Measurements from ENCODE around the gene CD38.
A peak's percentile ranks its signal among the peaks of the same experiment; 100 is the strongest.

CD38 gene

DNA sequence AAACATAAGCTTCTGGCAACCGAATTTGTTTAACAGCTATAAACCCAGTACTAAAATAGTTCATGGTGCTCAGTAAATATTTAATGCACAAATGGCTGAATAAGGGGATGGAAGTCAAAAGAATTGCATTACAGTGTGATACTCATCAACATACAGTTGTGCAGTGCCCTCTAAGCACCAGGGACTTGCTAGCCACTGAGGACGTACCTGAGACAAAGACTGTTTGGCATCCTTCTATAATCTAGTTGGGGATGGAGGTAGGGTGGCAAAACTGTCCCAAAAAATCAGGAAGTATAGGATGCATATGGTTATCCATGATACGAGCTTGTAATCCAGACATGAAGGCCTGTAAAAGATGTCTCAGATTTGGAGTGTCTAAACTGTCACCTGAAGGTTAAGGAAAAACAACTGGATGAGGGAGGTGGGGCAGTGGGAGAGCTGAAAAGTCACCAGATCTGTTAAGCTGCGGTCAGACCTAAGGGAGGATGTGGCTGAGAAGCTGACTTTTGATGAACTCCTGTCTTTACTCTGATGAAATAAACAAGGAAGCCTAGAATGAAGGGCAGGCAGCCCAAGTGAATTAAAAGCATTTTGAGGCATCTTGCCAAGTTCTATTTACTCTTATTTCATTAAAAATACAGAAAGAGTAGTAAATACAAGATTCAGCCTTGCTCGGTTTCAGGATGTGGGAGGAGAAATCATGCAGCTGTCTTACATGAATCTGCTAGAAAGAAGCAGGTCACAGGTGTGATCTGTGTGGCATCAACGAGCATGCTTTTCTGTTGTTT is 12.0 kb upstream of the CD38 start:
- Histone ChIP-seq H3K4me1 (ENCODE audit: insufficient read depth, low read length) (no peaks in the 10 kb centered on the region), H3K36me3 (ENCODE audit: insufficient read depth, low read length) (no peaks in the 10 kb centered on the region), H3K4me3 (ENCODE audit: low read depth in 1 of 2, low read length in 2 of 2) (no peak overlapping the region), H3K27me3 (ENCODE audit: control insufficient read depth in 1 of 2, insufficient read depth in 2 of 2, low read length in 2 of 2) (no peaks in the 10 kb centered on the region), H3K9me3 (ENCODE audit: low read length) (no peaks in the 10 kb centered on the region), H3K27ac (ENCODE audit: low read depth, low read length) (no peak overlapping the region), H3K9ac (ENCODE audit: low read length) (no peak overlapping the region)

DNA sequence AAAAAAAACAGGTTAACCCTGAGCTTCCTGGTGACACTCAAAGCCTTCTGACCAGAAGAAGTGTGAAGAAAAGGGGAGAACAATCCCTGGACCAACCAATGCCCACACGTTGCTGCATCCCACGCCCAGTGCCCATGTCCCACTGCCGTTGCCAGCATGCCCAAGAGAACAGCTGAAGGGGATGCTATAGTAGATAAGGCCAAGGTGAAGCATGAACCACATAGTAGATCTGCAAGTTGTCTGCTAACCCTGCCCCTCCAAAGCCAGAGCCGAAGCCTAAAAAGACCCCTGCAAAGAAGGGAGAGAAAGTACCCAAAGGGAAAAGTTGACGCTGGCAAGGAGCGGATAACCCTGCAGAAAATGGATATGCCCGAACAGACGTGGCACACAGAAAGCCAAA is 11.3 kb upstream of the CD38 start:
- Histone ChIP-seq H3K27ac (ENCODE audit: low read depth, low read length) (no peak overlapping the region), H3K9ac (ENCODE audit: low read length) (no peak overlapping the region), H3K4me3 (ENCODE audit: low read depth in 1 of 2, low read length in 2 of 2) (no peak overlapping the region), H3K4me1 (ENCODE audit: insufficient read depth, low read length) (no peaks in the 10 kb centered on the region), H3K27me3 (ENCODE audit: control insufficient read depth in 1 of 2, insufficient read depth in 2 of 2, low read length in 2 of 2) (no peaks in the 10 kb centered on the region), H3K9me3 (ENCODE audit: low read length) (no peaks in the 10 kb centered on the region), H3K36me3 (ENCODE audit: insufficient read depth, low read length) (no peaks in the 10 kb centered on the region)

DNA sequence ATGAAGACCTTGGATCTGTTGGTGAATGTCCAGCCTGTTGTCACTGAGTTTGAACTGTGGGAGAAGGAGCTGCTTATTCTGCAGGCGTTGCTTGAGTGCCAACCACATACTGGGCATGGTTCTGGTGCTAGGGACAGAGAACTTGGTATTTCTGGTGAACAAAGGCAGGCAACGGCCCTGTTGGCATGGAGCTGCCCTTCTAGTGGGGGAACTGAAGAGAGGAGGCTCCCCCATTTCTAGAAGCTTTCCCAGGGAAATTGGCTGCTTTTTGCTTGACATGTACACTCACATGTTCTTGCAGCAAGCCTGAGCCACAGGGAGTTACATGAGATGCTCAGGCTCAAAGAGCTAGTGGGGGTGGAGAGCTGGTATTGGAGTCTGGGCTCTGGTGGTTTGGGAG is 8.9 kb upstream of the CD38 start:
- no peaks in the 10 kb centered on the region for H3K9me3 ChIP-seq (ENCODE audit: low read length)
- H3K4me1 ChIP-seq (ENCODE audit: insufficient read depth, low read length), result no peaks in the 10 kb centered on the region

DNA sequence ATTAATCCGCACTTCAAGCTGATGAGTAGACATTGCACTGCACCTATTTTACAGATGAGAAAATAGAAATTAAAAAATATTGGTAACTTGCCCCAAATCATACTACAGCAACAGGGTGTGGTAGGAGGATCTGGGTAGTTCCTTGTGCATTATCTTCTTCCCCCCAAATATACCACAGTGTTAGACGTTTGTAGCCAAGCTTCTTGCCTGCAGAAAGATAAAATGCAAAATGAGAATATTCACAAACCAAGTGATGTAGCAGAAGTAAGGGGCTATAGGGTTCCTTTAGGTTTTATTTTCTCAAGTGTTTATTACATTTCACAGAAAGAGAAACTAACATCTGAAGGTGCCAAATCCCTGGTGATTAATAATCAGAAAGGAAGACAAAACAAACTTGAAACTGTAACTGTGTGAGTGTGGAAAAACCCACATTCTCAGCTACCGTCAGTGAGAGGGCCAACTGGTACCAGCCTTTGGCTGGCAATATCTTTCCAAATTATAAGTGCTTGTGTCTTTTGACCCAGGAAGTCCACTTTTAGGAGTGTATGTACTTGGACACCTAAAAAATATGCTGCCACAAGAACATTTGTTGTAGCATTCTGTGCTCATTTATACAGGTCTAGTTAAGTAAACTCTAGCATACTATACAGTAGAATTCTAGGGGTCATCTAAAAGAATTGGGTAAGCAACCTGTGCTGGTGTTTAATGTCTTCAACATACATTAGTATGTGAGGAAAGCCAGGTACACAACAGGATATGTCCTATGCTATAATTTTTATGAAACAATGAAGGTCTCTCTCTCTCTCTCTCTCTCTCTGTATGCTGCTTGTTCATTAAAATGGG is 6.7 kb upstream of the CD38 start:
- H3K27ac ChIP-seq (ENCODE audit: low read depth, low read length), result no peak overlapping the region
- no peak overlapping the region for H3K9ac ChIP-seq (ENCODE audit: low read length)
- no peaks in the 10 kb centered on the region for H3K4me1 ChIP-seq (ENCODE audit: insufficient read depth, low read length)
- no peaks in the 10 kb centered on the region for H3K27me3 ChIP-seq (ENCODE audit: control insufficient read depth in 1 of 2, insufficient read depth in 2 of 2, low read length in 2 of 2)
- no peaks in the 10 kb centered on the region for H3K36me3 ChIP-seq (ENCODE audit: insufficient read depth, low read length)
- H3K4me3 ChIP-seq (ENCODE audit: low read depth in 1 of 2, low read length in 2 of 2), result no peak overlapping the region
- H3K9me3 ChIP-seq (ENCODE audit: low read length), result no peaks in the 10 kb centered on the region

More for the DNA sequence above, 8.9 kb upstream of the CD38 start:
- Histone ChIP-seq H3K9ac (ENCODE audit: low read length) (no peak overlapping the region), H3K27me3 (ENCODE audit: control insufficient read depth in 1 of 2, insufficient read depth in 2 of 2, low read length in 2 of 2) (no peaks in the 10 kb centered on the region), H3K36me3 (ENCODE audit: insufficient read depth, low read length) (no peaks in the 10 kb centered on the region), H3K4me3 (ENCODE audit: low read depth in 1 of 2, low read length in 2 of 2) (no peak overlapping the region), H3K27ac (ENCODE audit: low read depth, low read length) (no peak overlapping the region)

GRCh38 chr4:15774020-15774420 is 4.1 kb upstream of the CD38 start:
- Histone ChIP-seq H3K36me3 (ENCODE audit: insufficient read depth, low read length) (no peaks in the 10 kb centered on the region), H3K4me3 (ENCODE audit: low read depth in 1 of 2, low read length in 2 of 2) (no peak overlapping the region), H3K27ac (ENCODE audit: low read depth, low read length) (no peak overlapping the region)

DNA sequence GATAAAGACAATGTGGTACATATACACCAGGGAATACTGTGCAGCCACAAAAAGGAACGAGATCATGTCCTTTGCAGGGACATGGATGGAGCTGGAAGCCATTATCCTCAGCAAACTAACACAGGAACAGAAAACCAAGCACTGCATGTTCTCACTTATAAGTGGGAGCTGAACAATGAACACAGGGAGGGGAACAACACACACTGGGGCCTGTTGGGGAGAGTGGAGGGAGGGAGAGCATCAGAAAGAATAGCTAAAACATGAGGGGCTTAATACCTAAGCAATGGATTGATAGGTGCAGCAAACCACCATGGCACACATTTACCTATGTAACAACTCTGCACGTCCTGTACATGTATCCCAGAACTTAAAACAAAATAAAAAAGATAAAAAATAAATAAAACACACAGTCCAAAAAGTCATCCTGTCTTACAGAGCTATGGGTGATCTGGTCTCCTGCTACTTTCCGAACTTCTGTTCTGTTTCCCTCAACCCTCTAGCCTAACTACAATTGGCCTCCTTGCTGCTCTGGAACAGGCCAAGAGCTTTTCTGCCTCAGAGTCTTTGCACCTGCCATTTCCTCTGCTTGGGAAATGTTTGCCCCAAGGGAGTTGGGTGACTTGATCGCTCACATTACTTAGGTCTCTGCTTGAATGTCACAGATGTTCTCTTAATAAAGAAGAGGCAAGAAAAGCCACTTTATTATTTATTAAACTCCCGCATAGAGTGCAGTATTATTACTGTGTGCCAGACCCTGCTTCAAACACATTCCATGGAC is 1.1 kb upstream of the CD38 start:
- Histone ChIP-seq H3K9me3 (ENCODE audit: low read length) (no peaks in the 10 kb centered on the region), H3K9ac (ENCODE audit: low read length) (no peak overlapping the region), H3K4me3 (ENCODE audit: low read depth in 1 of 2, low read length in 2 of 2) (no peak overlapping the region), H3K4me1 (ENCODE audit: insufficient read depth, low read length) (peaks cover 6% of the 10 kb centered on the region), H3K27me3 (ENCODE audit: control insufficient read depth in 1 of 2, insufficient read depth in 2 of 2, low read length in 2 of 2) (no peaks in the 10 kb centered on the region), H3K36me3 (ENCODE audit: insufficient read depth, low read length) (no peaks in the 10 kb centered on the region), H3K27ac (ENCODE audit: low read depth, low read length) (no peak overlapping the region)

More at GRCh38 chr4:15774020-15774420, 4.1 kb upstream of the CD38 start:
- Histone ChIP-seq H3K9ac (ENCODE audit: low read length) (no peak overlapping the region), H3K27me3 (ENCODE audit: control insufficient read depth in 1 of 2, insufficient read depth in 2 of 2, low read length in 2 of 2) (no peaks in the 10 kb centered on the region), H3K4me1 (ENCODE audit: insufficient read depth, low read length) (no peaks in the 10 kb centered on the region), H3K9me3 (ENCODE audit: low read length) (no peaks in the 10 kb centered on the region)

DNA sequence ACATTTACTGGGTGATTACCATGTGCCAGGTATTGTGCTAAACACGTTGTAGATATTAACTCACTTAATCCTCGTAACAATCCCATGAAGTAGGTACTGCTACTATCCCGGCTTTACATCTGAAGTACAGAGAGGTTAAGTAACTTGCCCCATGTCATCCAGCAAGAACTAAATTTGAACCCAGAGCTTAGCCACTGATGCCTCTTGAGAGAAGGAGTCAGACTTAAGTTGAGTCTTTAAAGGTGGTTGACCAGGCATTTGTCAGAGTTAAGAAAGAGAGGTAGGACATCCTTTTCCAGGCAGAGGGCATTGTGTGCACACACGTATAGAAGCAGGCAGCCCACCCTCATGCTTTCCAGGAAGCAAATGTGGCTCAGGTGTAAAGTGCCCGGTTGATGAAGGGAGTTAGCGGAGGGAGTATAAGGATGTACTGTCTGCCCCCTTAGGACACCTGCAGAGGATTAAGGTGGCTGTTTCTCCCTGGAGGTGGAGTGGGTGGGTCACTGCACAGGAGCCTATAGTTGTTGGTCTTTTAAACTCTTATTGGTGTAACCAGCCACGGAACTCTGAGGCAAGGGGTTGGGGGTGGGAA is 335 bp upstream of the CD38 start:
- H3K4me1 ChIP-seq (ENCODE audit: insufficient read depth, low read length), result peaks cover 6% of the 10 kb centered on the region
- H3K27me3 ChIP-seq (ENCODE audit: control insufficient read depth in 1 of 2, insufficient read depth in 2 of 2, low read length in 2 of 2), result no peaks in the 10 kb centered on the region
- H3K27ac ChIP-seq (ENCODE audit: low read depth, low read length), result no peak overlapping the region
- H3K4me3 ChIP-seq (ENCODE audit: low read depth in 1 of 2, low read length in 2 of 2), result peak overlapping the region in 1 of 2 donors; percentile 72
- no peaks in the 10 kb centered on the region for H3K36me3 ChIP-seq (ENCODE audit: insufficient read depth, low read length)
- no peaks in the 10 kb centered on the region for H3K9me3 ChIP-seq (ENCODE audit: low read length)
- H3K9ac ChIP-seq (ENCODE audit: low read length), result no peak overlapping the region

DNA sequence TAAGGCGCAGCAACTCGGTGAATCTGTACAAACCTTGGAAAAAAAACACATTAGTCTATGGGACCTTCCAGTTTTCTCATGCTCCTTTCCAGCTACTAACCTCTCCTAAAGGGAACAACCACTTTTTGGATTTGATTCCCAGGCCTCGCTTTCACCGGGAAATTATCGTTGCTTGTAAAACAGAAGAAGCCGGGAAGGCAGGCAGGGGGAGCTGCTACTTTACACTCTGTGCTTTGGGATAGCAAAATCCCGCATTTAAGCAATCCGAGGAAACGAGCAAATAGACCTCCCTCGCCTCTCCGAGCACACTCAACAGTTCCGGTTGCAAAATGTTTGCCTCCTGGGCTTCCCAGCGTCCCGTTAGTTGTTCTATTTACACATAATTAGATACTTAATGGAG is 1.2 kb downstream of the CD38 start:
- Histone ChIP-seq H3K9ac (ENCODE audit: low read length) (no peak overlapping the region), H3K27ac (ENCODE audit: low read depth, low read length) (no peak overlapping the region), H3K27me3 (ENCODE audit: control insufficient read depth in 1 of 2, insufficient read depth in 2 of 2, low read length in 2 of 2) (no peaks in the 10 kb centered on the region), H3K4me1 (ENCODE audit: insufficient read depth, low read length) (peaks cover 6% of the 10 kb centered on the region), H3K9me3 (ENCODE audit: low read length) (no peaks in the 10 kb centered on the region), H3K4me3 (ENCODE audit: low read depth in 1 of 2, low read length in 2 of 2) (peak overlapping the region; percentile 55 to 72), H3K36me3 (ENCODE audit: insufficient read depth, low read length) (no peaks in the 10 kb centered on the region)

GRCh38 chr4:15779809-15780208 is 1.7 kb downstream of the CD38 start:
- H3K27ac ChIP-seq (ENCODE audit: low read depth, low read length), result no peak overlapping the region
- H3K4me3 ChIP-seq (ENCODE audit: low read depth in 1 of 2, low read length in 2 of 2), result peak overlapping the region in 1 of 2 donors; percentile 72
- H3K4me1 ChIP-seq (ENCODE audit: insufficient read depth, low read length), result peaks cover 6% of the 10 kb centered on the region
- H3K36me3 ChIP-seq (ENCODE audit: insufficient read depth, low read length), result no peaks in the 10 kb centered on the region
- no peaks in the 10 kb centered on the region for H3K27me3 ChIP-seq (ENCODE audit: control insufficient read depth in 1 of 2, insufficient read depth in 2 of 2, low read length in 2 of 2)
- H3K9me3 ChIP-seq (ENCODE audit: low read length), result no peaks in the 10 kb centered on the region
- no peak overlapping the region for H3K9ac ChIP-seq (ENCODE audit: low read length)

DNA sequence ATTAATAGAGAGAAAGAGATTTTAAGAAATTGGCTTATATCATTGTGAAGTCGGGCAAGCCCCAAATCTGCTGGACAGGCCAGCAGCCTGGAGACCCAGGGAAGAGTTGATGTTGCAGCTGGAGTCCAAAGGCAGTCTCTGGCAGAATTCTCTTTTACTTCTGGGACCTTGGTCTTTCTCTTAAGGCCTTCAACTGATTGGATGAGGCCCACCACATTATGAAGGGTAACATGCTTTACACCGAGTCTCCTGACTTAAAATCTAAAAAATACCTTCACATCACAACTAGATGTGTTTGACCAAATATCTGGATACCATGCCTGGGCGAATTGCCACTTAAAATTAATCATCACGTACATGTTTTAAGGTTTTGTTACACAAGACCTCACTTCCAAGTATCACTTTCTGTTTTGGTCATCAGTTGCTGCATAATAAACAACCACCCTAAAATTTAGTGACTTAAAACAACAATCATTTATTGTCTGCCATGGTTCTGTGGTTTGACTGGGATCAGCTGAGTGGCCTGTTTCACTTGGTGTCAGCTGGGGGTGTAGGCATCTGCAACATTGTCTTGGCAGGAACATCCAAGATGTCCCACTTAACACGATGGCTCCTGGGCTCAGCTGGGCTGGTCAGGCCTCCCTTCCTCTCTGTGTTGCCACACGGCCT is 3.4 kb downstream of the CD38 start:
- no peak overlapping the region for H3K9ac ChIP-seq (ENCODE audit: low read length)
- H3K36me3 ChIP-seq (ENCODE audit: insufficient read depth, low read length), result no peaks in the 10 kb centered on the region
- H3K27me3 ChIP-seq (ENCODE audit: control insufficient read depth in 1 of 2, insufficient read depth in 2 of 2, low read length in 2 of 2), result no peaks in the 10 kb centered on the region
- H3K4me1 ChIP-seq (ENCODE audit: insufficient read depth, low read length), result peaks cover 6% of the 10 kb centered on the region
- no peaks in the 10 kb centered on the region for H3K9me3 ChIP-seq (ENCODE audit: low read length)
- H3K4me3 ChIP-seq (ENCODE audit: low read depth in 1 of 2, low read length in 2 of 2), result no peak overlapping the region
- no peak overlapping the region for H3K27ac ChIP-seq (ENCODE audit: low read depth, low read length)

Measured in muscle layer of colon (tissue), 2 donors.